ENCODE data around the gene KIF1A.
"Not testable (repeated sequence)": the region's sequence is repeated elsewhere in the genome, so short reads cannot be mapped to it uniquely, and the experiment has no call there.

Gene KIF1A

DNA sequence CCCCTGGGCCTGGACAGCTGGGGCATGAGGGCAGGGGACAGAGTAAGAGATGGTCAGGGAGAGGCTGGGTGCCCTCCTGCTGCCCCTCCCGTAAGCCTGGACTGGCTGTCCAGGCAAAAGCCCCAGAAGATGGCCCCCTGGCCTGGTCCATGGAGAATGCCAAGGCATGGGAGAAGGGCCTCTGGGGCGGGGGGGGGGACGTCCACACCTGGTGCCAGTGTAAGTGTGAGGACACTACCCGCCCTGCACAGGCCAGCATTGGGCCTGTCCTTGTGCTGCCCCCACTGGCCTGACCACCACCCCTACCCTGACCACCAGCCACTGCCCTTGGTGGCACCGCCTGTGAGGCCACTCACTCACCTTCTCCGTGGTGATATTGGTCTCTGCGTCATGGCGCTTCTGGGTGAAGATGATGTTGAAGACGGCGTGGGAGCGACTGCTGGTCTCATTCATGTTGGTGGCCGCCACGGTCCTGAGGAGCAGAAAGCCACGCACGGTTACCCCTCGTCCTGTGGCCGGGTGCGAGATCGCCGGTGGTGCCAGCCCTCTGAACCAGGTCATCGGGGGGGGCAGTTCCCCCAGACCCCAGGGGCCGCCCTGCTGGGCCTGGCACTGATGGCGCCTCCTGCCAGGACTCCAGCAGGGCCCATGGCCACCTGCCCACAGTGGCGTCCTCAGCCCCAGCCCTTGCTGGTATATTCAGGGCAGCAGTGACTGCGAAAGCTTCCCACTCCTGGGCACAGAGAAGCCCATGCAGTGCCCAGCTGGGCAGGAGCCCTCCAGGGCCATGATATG is 35.2 kb downstream of the KIF1A start:
- no peak for DNase-seq

DNA sequence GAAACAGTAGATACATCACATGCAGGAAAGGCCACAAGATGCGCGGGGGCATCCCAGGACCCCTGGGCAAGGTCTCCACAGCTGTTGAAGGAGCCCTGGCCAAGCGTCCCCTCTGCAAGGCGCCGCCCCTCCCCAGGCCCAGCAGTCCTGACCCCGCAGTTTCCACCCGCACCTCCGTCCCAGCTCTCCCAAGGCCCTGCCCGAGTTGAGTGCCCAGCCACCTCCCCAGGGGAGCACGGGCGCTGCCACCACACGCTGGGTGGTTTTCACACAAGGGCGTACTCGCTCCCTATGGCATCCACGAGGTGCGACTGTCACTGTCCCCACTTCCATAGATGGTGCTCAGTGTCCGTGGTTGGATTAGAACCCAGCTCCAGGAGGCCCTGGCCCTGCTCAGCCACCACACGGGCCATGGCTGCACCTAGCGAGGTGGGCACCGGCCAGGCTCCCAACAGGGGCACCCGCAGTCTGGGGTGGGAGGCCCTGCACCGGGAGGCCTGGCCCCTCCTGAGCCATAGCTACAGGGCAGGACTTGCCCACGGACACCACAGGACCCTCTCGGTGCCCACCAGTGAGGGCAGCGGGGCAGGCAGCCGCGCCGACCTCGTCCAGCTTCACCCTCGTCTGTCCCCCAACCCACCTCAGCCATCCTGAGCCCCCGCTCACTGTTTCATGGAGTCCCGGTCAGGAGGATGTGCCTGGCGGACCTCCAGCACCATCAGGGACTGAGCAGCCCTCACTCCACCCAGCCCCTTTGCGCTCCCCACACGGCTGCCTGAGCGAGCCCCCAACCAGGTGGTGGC is 36.0 kb downstream of the KIF1A start:
- DNase-seq: no peak

DNA sequence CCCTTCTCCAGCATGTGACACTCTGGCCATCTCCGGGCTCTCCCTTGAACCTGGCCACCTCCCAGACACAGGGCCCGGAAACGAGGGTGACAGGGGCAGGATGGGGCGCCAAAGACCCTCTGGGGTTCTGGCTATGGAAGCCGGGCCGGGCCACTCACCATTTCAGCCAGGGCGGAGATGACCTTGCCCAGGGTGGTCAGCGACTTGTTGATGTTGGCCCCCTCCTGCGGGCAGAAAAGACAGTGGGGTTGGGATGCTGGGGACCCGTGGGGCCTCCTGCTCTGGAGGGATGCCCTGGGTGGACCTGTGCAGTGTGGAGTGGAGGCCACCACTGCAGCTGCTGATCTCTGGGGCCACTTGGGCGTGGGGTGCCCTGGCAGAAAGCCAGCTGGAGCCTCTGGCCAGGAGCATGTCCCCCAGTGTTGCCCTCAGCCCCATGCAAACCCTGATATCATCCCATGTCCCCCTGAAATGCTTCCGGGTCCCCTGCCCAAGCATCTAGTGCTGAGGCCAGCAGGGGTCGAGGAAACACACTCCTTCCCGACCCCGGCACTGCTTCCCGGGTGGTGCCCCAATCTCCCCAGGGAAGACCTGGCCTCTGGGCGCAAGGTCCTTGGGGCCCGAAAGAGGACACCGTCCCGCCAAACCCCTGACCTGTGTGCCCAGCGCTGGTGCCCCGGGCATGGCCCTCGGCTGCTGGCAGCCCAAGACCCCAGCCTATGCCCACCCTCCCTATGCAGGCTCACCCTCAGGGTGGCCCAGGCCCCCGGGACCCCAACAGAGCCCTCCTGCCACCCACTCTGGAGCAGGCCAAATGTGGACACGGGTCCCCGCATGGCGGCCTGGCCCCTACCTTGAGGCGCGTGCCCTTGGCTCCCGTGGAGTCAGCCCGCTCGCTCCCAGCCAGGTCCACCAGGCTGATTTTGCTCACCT is 36.9 kb downstream of the KIF1A start:
- no peak for DNase-seq

DNA sequence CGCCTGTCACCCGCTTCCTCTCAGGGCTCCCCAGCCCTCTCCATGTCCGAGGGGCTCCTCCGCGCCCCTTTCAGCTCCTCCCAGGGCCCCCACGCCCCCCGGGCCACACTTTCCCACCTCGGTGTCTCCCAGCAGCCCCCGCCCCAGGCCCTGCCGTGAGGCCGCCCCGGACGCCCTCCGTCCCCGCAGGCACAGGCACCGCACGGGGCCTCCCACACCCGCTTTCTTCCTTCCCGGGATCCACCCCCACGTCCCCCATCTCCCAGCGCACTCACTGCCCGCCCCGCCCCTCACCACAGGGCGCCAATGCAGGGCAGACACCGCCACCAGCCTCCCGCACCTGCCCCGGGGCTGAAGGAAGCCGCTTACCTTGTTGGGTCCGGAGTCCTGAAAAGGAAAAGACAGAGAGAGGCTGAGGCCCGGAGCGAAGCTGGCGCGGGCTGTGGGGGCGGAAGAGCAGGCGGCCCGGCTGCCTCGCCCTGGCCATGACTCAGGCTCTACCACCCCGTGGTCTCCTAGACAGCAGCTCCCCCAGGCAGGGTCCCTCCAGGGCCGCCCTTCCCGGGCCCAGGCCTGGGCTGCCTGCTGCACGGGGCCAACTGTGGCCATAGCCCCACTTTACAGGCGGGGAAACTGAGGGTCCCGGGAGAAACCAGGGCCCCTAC is 37.7 kb downstream of the KIF1A start:
- no peak for DNase-seq

DNA sequence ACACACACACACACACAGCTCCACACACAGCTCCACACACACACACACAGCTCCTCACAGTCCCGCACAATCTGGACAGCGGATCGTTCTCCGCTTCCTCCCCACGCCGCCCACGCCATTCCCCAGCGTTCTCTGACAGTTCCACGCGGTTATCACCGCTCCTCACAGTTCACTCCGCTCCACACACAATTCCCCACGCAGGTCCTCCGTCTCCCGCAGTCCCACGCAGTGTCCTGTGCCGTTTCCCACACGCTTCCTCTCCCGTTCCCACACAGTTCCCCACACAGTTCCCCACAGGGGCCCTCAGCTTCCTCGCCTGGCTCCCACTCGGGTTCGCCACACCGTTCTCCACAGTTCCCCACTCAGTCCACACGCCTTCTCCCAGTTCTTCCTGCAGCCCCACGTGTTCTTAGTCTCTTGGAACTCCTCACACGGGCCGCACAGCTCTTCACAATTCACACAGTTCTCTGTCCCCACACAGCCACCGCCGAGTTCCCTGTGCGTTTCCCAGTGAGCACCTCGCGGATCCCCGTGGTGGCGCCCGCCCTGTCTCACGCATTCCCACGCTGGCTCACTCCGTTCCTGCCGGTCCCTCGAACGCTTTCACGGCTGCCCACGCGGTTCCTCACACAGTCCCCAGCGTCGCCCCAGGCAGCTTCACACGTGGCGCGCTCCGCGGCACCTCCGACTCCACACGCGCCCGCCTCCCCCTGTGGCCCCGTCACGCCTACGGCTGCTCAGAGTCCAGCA is 38.4 kb downstream of the KIF1A start:
- DNase-seq: no peak

DNA sequence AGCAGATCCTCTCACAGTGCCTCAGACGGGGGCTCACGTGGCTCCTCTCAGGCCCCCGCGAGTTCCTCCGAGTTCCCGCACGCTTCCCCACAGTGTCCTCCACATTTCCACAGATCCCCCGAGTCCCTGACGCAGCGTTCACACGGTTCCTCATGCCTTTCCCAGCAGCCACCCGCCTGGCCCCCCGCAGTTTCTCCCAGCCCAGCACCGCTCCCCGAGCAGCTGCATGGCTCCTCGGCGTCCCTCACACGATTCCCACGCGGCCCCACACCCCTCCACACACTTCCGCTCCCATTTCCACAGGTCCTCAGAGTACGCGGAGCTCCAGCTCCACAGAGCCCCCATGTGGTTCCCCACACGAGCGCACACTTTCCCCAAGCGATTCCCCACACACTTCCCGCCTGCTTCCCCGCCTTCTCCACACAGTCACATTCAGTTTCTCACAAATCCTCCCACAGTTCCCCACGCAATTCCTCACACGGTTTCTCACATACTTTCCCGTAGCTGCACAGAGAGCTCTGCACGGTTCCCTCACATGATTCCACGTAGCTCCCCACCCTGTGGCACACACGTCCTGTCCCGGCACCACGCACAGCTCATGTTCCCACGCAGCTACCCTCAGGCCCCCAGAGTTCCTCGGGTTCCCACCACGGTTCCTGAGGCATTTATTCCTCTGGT is 39.9 kb downstream of the KIF1A start:
- no peak for DNase-seq

DNA sequence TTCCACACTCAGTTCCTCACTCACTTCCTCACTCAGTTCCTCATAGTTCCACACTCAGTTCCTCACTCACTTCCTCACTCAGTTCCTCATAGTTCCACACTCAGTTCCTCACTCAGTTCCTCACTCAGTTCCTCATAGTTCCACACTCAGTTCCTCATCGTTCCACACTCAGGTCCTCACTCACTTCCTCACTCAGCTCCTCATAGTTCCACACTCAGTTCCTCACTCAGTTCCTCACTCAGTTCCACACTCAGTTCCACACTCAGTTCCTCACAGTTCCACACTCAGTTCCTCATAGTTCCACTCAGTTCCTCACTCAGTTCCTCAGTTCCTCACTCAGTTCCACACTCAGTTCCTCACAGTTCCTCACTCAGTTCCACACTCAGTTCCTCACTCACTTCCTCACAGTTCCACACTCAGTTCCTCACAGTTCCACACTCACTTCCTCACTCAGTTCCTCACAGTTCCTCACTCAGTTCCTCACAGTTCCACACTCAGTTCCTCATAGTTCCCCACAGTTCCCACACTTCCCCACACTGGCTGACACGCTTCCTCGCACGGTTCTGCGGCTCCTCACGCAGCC is 40.7 kb downstream of the KIF1A start:
- not testable (repeated sequence) for DNase-seq

DNA sequence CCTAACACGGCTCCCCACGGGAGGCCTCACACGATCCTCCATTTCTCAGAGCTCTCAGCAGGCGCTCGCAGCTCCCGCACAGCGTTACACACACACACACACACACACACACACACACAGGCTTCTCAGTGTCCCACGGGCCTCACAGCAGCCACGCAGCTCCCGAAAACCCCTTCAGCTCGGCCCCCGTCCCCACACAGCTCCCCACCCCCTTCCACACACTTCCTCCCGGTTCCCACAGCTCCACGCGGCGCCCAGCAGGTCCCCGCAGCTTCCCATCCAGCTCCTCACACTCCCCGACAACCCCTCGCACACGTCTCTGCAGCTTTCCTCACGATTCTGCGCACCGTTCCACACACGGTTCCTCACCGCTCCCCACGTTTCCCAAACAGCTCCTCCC is 41.6 kb downstream of the KIF1A start:
- DNase-seq: no peak

DNA sequence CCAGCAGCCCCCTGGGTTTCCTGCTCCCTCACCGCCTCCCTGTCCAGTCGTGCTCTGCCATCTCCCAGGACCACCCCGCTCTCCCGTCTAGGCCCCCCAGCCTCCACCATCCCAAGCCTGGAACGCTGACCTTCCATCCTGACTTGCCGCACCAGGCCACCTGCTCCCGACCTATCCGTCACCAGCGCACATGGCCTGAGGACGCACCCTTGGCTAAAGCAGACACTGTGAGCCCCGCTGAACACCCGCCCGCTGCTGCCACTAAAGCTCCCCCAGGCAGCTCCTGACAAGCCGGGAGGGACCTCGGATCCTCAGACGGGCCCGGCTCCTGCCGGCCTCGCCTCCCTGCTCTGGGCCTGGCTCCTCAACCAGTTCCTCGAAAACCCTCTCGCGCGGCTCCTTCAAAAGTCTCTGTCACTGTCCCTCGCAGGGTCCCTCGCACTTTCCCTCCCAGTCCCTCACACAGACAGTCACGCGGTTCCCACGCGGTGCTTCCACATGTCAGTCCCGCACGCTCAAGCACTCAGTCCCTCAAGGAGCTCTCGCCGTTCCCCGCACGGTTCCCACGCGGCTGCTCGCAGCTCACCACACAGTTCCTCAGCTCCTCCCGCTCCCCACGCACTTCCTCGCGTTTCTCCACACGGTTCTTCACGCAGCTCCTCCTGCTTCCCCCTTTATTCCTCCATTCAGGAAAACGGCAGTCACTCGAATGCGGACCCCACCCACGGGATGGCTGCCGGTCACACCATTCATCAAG is 42.4 kb downstream of the KIF1A start:
- DNase-seq: no peak

DNA sequence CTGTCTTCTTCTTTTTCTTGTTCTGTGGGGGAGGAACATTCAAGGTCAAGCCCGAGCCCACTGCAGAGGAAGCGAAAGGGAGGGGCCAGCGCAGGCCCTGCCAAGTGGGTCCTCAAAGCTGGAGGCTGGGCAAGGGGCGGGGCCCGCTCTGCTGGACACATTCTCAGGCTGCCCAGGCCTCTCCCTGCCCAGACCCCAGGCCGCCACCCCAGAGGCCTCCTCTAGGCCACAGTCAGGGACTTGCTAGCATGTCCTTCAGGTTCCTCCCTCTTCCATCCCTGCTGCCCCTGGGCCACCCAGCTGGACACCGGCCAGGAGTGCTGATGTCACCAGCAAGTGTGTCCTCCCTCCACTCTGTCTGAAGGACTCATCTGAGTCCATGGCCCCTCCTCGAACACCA is 44.1 kb downstream of the KIF1A start:
- no peak for DNase-seq

DNA sequence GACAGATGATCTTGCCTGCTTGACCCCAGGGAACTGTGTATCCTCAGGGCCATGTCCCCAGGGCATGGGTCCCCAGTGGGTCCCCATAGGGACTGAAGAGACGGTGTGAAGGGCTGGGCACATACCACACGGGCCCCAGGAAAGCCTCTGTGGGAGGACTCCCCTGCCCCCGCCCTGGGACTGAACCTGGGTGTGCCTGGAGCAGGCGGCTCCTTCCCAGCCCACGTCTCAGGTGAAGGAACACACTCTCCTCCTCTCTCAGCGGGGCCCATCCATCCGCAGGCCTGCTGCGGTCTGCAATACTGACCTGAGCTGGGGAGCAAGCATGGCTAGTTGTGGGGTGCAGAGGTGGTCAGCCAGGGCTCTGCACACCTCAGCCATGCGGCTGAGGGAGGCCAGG is 45.2 kb downstream of the KIF1A start:
- no peak for DNase-seq

DNA sequence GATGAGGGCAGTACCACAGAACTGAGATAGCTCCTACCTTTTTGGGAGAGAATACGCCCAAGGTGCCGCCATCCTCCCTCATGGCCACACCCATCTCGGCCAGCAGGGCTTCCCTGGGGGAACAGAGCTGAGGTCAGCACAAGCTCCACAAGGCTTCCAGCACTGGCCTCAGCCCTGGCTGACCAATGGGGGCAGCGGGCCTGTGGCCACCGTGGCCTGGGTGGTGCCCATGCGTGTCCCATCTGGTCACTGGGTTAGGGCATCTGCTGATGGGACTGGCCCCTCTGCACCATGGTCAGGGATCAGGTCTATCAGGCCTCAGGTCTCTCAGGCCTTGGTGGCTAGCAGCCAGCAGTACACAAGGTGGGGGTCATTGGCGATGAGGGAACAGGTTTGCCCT is 50.9 kb downstream of the KIF1A start:
- no peak for DNase-seq

DNA sequence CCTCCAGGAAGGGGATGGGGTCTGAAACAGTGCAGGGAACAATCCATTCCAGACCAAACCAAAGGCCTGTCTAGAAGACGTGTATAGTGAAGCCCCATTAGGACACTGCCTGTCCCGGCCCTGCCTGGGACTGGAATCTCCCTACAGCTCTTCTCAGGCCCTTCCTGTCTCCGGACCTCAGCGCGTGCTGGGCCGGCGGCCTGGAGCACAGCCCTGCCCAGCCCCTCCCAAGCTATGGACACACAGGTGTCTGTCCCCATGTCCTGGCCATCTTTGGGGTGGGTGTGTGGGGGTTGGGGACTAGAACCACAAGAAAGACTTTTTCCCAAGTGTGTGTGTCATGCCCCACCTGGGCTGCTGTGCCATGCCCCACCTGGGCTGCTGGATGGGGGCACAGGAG is 51.8 kb downstream of the KIF1A start:
- no peak for DNase-seq

DNA sequence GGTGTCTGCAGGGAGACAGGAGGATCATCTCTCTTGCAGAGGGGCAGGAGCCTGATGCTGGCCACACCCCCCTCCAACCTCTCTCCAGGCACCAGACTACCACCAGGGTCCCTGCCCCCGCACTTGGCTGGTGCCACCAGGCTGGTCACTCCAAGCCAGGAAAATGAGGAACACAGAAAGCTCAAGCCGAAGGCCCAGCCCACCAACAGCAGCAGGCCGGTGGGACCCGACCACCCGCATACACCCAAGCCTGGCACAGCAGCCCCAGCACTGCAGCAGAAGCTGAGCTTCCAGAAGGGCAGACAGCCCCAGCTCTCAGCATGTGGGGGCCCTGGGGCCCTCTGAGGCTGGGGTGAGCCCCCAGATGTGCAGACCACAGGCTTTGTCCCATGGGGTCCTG is 52.7 kb downstream of the KIF1A start:
- no peak for DNase-seq

DNA sequence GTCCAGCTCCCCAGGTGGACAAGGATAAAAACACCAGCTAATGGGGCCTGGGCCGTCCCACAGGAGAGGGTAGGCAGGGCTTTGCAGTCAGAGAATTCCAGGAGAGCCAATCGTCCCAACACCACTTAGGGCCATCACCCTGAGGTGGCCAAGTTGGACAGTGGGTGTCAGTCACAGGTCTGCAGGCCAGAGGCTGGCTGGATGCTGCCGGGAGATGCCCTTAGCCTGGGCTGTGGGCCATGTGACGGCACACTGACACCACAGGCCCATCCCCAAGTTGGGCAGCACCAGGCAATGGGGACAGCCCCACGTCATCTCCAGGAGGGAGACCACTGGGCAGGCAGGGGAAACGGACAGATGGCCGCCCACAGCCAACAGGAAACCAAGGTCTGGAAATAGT is 53.9 kb downstream of the KIF1A start:
- no peak for DNase-seq

DNA sequence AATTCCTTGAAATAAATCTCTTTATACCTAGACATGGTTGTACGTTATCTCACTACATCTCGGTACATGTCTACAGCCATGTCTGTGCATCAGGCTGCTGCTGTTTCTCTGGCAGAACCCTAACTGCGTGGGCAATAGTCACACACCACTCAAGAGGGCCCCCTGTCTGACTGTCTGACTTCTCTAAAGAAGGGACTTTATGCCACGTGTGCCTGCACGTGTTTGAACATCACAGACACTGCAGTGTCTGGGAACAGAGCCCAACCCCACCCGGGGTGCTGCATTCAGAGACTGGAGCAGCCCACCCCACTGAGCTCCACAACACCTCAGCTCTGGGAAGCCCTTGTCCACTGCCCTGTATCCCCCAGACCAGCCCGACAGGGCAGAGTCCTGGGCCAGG is 55.0 kb downstream of the KIF1A start:
- DNase-seq: no peak

DNA sequence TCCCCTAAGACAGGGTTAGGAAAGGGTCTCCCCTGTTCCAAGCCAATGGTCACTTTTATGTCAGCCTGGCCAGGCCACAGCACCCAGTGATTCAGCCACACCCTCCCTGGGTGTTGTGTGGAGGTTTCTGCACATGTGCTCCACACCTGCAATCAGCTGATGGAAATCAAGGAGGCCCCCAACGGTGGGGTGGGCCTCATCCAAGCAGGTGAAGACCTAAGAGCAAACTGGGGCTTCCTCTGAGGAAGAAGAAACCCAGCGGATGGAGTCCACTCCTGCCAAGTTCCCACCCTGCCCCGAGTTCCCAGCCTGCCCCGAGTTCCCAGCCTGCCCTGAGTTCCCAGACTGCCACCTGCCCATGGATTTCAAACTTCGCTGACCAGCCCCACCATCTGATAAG is 55.4 kb downstream of the KIF1A start:
- no peak for DNase-seq

DNA sequence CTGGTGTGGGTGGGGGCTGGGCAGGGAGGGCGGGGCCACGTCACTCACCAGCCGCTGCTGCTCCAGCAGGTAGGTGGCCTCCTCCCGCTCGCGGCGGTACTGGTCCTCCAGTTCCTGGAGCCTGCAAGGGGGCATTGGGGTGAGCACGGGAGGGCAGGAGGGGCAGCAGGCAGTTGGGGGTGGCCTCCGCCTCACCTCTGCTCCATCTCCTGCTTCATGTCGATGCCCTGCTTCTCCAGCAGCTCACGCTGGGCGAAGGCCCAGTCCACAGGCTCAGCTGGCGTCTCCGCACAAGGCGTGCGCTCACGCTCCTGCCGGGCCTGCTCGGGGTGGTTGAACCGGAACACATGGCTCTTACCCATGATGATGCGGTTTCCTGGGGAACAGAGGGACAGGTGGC is 57.0 kb downstream of the KIF1A start:
- no peak for DNase-seq

DNA sequence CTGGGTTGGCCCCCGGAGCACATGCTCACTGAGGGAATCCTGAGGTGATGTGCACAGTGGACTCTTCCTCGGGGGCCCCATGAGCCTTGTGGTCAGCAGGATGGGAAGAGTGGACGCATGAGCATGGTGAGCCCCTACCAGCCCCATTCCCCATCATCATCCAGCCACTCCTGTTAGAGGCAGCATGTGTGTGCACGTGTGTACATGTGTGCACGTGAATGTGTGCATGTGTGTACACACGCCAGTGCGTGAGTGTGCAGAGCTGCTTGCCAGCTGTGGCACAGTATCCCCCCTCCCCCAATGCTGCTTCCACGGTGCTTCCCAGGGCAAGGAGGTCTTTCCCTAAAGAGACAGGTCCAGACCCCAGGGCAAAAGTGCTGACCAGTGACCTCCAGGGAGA is 57.8 kb downstream of the KIF1A start:
- DNase-seq: no peak

DNA sequence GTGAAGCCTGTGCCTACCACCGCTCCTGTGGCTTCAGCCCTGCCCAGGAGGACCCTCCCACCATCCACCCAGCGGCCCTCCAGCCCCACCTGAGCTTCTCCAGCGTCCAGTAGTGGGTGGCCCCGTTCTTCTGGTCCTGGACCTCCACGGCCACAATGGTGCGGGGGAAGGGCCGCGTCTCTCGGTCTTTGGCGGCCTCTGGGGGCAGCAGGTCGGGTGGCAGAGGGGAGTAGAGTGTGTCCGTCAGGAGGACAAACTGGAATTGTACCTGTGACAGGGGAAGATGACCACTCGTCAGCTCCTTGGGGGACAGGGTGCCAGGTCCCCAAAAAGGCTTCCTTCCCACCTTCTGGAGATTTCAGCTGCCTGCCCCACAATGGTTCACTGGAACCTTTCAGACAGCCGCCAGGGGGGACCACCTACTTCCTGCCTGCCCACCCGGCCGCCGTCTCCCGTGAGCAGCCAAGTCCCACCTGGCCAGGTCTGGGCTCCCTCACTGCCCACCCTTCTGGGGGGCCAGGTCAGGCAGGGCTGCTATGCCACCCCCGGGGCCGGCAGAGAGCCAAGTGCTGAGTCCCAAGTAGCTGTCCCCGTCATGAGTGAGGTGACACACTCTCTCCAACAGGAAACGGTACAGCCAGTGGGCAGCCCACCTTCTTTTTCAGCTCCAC is 59.3 kb downstream of the KIF1A start:
- no peak for DNase-seq

Data from NCI-H2107 (cell line).